Measurements from ENCODE around the gene MGMT.

Gene MGMT

DNA sequence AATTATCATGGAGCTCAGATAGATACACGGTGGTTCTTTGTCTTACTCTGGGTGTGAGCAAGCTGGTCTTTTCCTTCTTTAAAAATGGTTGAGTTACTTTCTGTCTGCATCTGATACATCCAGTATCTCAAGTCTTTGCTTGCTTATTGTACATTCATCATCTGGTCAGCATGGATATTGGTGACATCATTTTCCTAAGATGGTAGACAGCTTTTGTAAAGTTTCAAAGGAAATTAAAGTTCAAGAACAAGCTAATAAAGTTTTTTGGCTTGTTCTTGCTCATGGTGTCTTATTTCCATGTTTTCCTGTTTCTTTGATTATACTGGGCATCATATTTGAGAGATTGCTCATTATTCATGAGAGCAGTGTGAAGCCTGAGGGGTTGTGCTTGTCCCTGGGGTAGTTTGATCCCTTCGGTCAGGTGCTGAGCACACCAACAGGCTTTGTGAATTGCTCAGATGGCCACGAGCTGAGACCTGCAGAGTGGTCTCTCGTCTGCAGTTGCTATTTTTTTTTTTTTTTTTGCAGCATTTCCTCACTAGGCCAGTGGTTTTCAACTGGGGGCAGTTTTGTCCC is 38.5 kb downstream of the MGMT start:
- H3K27ac ChIP-seq, result no peak overlapping the region
- TF ChIP-seq, protein P1, sequence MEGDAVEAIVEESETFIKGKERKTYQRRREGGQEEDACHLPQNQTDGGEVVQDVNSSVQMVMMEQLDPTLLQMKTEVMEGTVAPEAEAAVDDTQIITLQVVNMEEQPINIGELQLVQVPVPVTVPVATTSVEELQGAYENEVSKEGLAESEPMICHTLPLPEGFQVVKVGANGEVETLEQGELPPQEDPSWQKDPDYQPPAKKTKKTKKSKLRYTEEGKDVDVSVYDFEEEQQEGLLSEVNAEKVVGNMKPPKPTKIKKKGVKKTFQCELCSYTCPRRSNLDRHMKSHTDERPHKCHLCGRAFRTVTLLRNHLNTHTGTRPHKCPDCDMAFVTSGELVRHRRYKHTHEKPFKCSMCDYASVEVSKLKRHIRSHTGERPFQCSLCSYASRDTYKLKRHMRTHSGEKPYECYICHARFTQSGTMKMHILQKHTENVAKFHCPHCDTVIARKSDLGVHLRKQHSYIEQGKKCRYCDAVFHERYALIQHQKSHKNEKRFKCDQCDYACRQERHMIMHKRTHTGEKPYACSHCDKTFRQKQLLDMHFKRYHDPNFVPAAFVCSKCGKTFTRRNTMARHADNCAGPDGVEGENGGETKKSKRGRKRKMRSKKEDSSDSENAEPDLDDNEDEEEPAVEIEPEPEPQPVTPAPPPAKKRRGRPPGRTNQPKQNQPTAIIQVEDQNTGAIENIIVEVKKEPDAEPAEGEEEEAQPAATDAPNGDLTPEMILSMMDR (IDR thresholded peaks at IDR 0.05), result no peak
- TF ChIP-seq ZFX (IDR thresholded peaks at IDR 0.05; ENCODE audit: borderline replicate concordance), result no peak

GRCh38 chr10:129506101-129506797 is 39.2 kb downstream of the MGMT start:
- H3K27ac ChIP-seq, result no peak overlapping the region
- TF ChIP-seq, protein P1 (IDR thresholded peaks at IDR 0.05), result no peak

DNA sequence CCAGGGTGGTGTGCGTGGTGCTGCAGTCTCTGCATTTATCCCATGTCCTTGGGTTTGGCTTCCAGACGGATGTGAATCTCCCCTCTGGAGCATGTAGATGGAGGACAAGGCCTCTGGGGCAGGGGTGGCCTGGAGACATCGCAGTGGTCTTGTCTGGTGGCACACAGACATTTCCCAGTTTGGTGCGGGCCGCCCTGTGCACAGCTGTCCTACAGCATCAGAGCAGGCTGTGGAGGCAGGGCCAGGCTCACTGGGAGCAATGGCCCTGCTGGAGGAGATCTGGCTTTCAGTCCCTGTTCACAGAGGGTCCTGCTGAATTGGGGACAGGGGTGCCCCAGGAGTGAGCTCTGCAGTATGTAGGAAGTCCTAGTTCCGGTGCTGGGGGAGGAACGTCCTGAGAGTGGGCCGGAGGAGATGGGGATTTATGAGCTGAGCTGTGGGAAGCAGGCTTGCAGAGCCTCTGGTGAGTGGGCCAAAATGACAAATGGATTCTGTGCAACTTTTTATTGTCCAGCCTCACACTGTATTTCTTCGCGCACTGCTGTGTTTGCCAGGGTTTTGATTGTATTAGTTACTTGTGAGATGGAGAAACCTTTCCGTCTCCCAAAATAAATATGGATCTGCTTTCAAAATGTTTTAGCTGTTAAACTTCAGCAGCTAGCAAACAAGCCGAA is 40.3 kb downstream of the MGMT start:
- H3K27ac ChIP-seq, result no peak overlapping the region
- TF ChIP-seq, protein P1 (IDR thresholded peaks at IDR 0.05), result no peak
- TF ChIP-seq ZFX (IDR thresholded peaks at IDR 0.05; ENCODE audit: borderline replicate concordance), result no peak

DNA sequence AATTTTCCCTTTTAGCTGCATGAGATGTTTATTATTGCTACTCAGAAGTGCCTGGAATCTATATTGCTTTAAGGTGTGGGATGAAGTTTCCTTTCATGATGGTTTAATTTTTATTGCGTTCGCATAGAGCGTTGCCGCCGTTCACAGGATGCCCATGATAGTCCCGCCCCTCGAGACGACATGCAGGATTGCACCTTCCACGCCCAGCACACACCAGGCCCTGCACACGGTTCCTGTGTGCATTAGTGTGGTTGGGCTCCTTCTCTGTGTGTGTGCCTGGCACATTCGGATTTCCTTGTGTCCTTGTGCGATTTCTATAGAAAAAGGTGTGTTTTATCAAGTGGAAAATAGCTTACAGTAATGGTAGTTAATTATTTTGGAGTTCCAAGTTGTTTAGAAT is 42.1 kb downstream of the MGMT start:
- H3K27ac ChIP-seq, result no peak overlapping the region
- TF ChIP-seq, protein P1 (IDR thresholded peaks at IDR 0.05), result no peak
- no peak for TF ChIP-seq ZFX (IDR thresholded peaks at IDR 0.05; ENCODE audit: borderline replicate concordance)

DNA sequence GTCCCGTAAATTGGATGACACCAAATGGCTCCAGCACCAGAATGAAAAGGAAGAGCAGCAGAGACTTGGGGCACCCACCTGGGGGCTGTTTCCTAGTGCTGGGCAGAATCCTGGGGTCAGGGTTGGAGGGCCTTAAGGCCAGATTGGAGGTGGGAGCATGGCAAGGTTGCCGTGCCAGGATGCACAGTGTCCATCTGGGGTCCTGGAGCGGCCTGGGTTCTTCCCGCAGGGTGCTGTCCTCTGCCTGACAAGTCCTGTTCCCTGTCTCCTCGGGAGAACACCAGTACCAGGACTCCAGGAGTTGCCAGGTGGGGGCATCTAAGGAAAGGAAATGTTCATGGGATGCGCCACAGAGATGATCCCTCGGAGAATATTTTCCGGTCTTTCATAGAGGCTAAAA is 42.8 kb downstream of the MGMT start:
- no peak for TF ChIP-seq ZFX (IDR thresholded peaks at IDR 0.05; ENCODE audit: borderline replicate concordance)
- TF ChIP-seq, protein P1 (IDR thresholded peaks at IDR 0.05), result no peak

DNA sequence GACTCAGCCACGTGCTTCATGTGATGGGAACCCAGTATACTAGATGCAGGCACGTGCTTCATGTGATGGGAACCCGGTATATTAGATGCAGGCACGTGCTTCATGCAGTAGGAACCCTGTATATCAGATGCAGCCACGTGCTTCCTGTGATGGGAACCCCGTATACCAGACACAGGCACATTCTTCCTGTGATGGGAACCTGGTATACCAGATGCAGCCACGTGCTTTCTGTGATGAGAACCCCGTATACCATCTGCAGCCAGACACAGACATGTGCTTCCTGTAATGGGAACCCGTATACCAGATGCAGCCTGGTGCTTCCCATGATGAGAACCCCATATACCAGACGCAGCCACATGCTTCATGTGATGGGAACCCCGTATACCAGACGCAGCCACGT is 44.0 kb downstream of the MGMT start:
- no peak overlapping the region for H3K27ac ChIP-seq
- TF ChIP-seq, protein P1 (IDR thresholded peaks at IDR 0.05), result no peak
- no peak for TF ChIP-seq ZFX (IDR thresholded peaks at IDR 0.05; ENCODE audit: borderline replicate concordance)

More for the DNA sequence above, 42.8 kb downstream of the MGMT start:
- no peak overlapping the region for H3K27ac ChIP-seq

DNA sequence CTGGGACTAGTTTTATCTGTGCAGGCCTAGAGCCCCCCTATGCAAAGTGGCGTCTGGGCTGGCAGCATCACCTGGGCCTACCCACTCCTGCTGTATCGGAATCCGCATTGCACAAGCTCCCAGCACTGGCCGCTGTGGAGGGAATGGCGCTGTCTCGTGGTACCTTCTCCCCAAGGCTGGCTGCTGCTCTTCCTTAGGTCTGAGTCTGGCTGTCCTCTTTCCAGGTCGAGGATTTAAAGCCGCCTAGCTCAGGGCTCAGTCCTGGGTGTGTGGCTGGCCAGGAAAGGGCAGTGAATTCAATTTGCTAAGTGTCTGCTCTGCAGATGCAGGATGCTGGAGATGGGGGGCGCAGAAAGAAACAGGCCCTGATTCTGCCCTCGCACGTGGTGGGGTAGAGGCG is 44.7 kb downstream of the MGMT start:
- no peak overlapping the region for H3K27ac ChIP-seq
- TF ChIP-seq ZFX (IDR thresholded peaks at IDR 0.05; ENCODE audit: borderline replicate concordance), result no peak
- TF ChIP-seq, protein P1 (IDR thresholded peaks at IDR 0.05), result no peak

All from 22Rv1 (cell line).